IMR-90 (cell line): ENCODE results near the gene RNF128. TPM values are rescaled to one million over a fixed set of nuclear protein-coding genes. Genes with fewer than 3 reads are reported as not detected.

Source experiments
- ATAC-seq: fragments of 200-7000 bp; cut with Tn5 transposase; 2 replicates; pipeline ENCODE4 v1.9.1; 2020; ENCODE audit warnings: low read depth, mild to moderate bottlenecking, moderate library complexity
- BruUV-seq: library from RNA; stranded (reverse); fragments of 400-500 nt; replicated peaks from 2 replicates; lab custom pipeline; 2021; lab: Mats Ljungman, UMichigan
- CTCF ChIA-PET: fragments of 300-600 bp; formaldehyde crosslinking; extraction: SDS; loops from one replicate; lab custom pipeline; 2021; ENCODE audit warnings: antibody characterized with exemption; lab: Yijun Ruan, JAX
- POLR2A ChIA-PET: fragments of 300-600 bp; sonication (Branson Sonifier 250); formaldehyde crosslinking; loops from one replicate; lab custom pipeline; 2022; ENCODE audit warnings: antibody characterized with exemption; ENCODE audit not compliant: unreplicated experiment; lab: Charles Lee
- DNase-seq: peaks from one replicate; pipeline ENCODE4 v3.0.0; 2013
- H2AFZ ChIP-seq: replicated peaks from 2 replicates; pipeline ENCODE3; 2013; ENCODE audit warnings: low read length, mild to moderate bottlenecking; ENCODE audit not compliant: poor library complexity
- H2AK5ac ChIP-seq: 2 replicates; pipeline ENCODE4 v1.6.1; 2013; ENCODE audit warnings: low read depth, low read length, inconsistent platforms
- H2AK9ac ChIP-seq: replicated peaks from 2 replicates; pipeline ENCODE3; 2013; ENCODE audit warnings: mild to moderate bottlenecking, low read depth, low read length, moderate library complexity; ENCODE audit not compliant: poor library complexity
- H2BK120ac ChIP-seq: 2 replicates; pipeline ENCODE4 v1.6.1; 2013; ENCODE audit warnings: low read depth, low read length, inconsistent platforms
- H2BK15ac ChIP-seq: 3 replicates; pipeline ENCODE4 v1.6.1; 2013; ENCODE audit warnings: low read depth, low read length, inconsistent platforms
- H2BK20ac ChIP-seq: 2 replicates; pipeline ENCODE4 v1.6.1; 2013; ENCODE audit warnings: low read depth, mild to moderate bottlenecking, inconsistent platforms, low read length, moderate library complexity
- H2BK5ac ChIP-seq: 2 replicates; pipeline ENCODE4 v1.6.1; 2013; ENCODE audit warnings: mild to moderate bottlenecking, low read depth, low read length, inconsistent platforms; ENCODE audit not compliant: poor library complexity, severe bottlenecking
- H3K14ac ChIP-seq: replicated peaks from 2 replicates; pipeline ENCODE4 v1.6.1; 2013; ENCODE audit warnings: low read depth, low read length, inconsistent platforms
- H3K18ac ChIP-seq: 2 replicates; pipeline ENCODE4 v1.6.1; 2013; ENCODE audit warnings: low read depth, low read length, control low read depth
- H3K23ac ChIP-seq: 2 replicates; pipeline ENCODE4 v1.6.1; 2013; ENCODE audit warnings: low read depth, low read length, inconsistent platforms
- H3K27ac ChIP-seq: 2 replicates; pipeline ENCODE4 v1.5.1; 2013; ENCODE audit warnings: mild to moderate bottlenecking, control low read depth, low read length; ENCODE audit not compliant: insufficient read depth
- H3K27me3 ChIP-seq: 2 replicates; pipeline ENCODE4 v1.6.1; 2013; ENCODE audit warnings: low read length; ENCODE audit not compliant: control insufficient read depth, insufficient read depth
- H3K36me3 ChIP-seq: 2 replicates; pipeline ENCODE4 v1.6.1; 2013; ENCODE audit warnings: low read length, mixed read lengths; ENCODE audit not compliant: control insufficient read depth, insufficient read depth
- H3K4ac ChIP-seq: 2 replicates; pipeline ENCODE4 v1.6.1; 2013; ENCODE audit warnings: low read depth, low read length, inconsistent platforms
- H3K4me1 ChIP-seq: 2 replicates; pipeline ENCODE4 v1.6.1; 2013; ENCODE audit warnings: low read length, mixed read lengths; ENCODE audit not compliant: control insufficient read depth, insufficient read depth
- H3K4me2 ChIP-seq: 2 replicates; pipeline ENCODE4 v1.6.1; 2013; ENCODE audit warnings: low read depth, mild to moderate bottlenecking, control low read depth, low read length, moderate library complexity
- H3K4me3 ChIP-seq: 2 replicates; pipeline ENCODE4 v1.5.1; 2013; ENCODE audit warnings: low read depth, mild to moderate bottlenecking, control low read depth, low read length, moderate library complexity; ENCODE audit not compliant: insufficient read depth
- H3K56ac ChIP-seq: 2 replicates; pipeline ENCODE4 v1.6.1; 2013; ENCODE audit warnings: low read length, inconsistent platforms; ENCODE audit not compliant: insufficient read depth; ENCODE audit errors: extremely low read depth
- H3K79me1 ChIP-seq, 2 experiments: 2 replicates each; pipeline ENCODE4 v1.6.1; 2013; ENCODE audit warnings: low read length in 2 of 2, inconsistent platforms in 1 of 2, low read depth in 1 of 2
- H3K9ac ChIP-seq: 2 replicates; pipeline ENCODE4 v1.6.1; 2013; ENCODE audit warnings: low read depth, low read length, control low read depth
- H3K9me1 ChIP-seq: 2 replicates; pipeline ENCODE4 v1.6.1; 2013; ENCODE audit warnings: low read length, inconsistent platforms; ENCODE audit not compliant: insufficient read depth
- H3K9me3 ChIP-seq: 2 replicates; pipeline ENCODE4 v1.6.1; 2013; ENCODE audit warnings: low read length; ENCODE audit not compliant: control insufficient read depth, insufficient read depth
- H4K20me1 ChIP-seq: 2 replicates; pipeline ENCODE4 v1.6.1; 2013; ENCODE audit warnings: low read length, inconsistent platforms; ENCODE audit not compliant: insufficient read depth
- H4K5ac ChIP-seq: 2 replicates; pipeline ENCODE4 v1.6.1; 2013; ENCODE audit warnings: mild to moderate bottlenecking, low read depth, low read length, control low read depth
- H4K8ac ChIP-seq, 2 experiments: 2 replicates each; pipeline ENCODE4 v1.6.1; 2013; ENCODE audit warnings: low read depth in 2 of 2, low read length in 2 of 2, control low read depth in 1 of 2, inconsistent platforms in 1 of 2
- H4K91ac ChIP-seq: 2 replicates; pipeline ENCODE4 v1.6.1; 2013; ENCODE audit warnings: low read depth, low read length, inconsistent platforms; ENCODE audit not compliant: insufficient read depth
- BHLHE40 ChIP-seq: fragments of 150-350 bp; IDR thresholded peaks from 2 replicates; pipeline ENCODE4 v1.6.1; 2016; ENCODE audit warnings: mild to moderate bottlenecking, low read depth, low read length
- CEBPB ChIP-seq: IDR thresholded peaks from 2 replicates; pipeline ENCODE4 v1.6.1; 2012; ENCODE audit warnings: low read depth, low read length, improper control_type of control experiment
- CHD1 ChIP-seq: IDR thresholded peaks from 2 replicates; pipeline ENCODE4 v1.6.1; 2012; ENCODE audit warnings: low read depth, low read length, improper control_type of control experiment
- FOS ChIP-seq: fragments of 150-350 bp; IDR thresholded peaks from 2 replicates; pipeline ENCODE4 v1.6.1; 2016; ENCODE audit warnings: low read depth, low read length
- MAZ ChIP-seq: IDR thresholded peaks from 2 replicates; pipeline ENCODE4 v1.6.1; 2012; ENCODE audit warnings: low read depth, mild to moderate bottlenecking, low read length, improper control_type of control experiment, moderate library complexity, borderline replicate concordance
- NFE2L2 ChIP-seq: fragments of 150-350 bp; IDR thresholded peaks from 2 replicates; pipeline ENCODE4 v1.6.1; 2016; ENCODE audit warnings: low read depth, mild to moderate bottlenecking, low read length
- POLR2A ChIP-seq: IDR thresholded peaks from 2 replicates; pipeline ENCODE4 v1.6.1; 2012; ENCODE audit warnings: mild to moderate bottlenecking, low read depth, low read length
- RAD21 ChIP-seq: IDR thresholded peaks from 2 replicates; pipeline ENCODE4 v1.6.1; 2012; ENCODE audit warnings: low read length, improper control_type of control experiment
- RCOR1 ChIP-seq: IDR thresholded peaks from 2 replicates; pipeline ENCODE4 v1.6.1; 2012; ENCODE audit warnings: mild to moderate bottlenecking, low read length, improper control_type of control experiment; ENCODE audit not compliant: insufficient replicate concordance
- RFX5 ChIP-seq: IDR thresholded peaks from 2 replicates; pipeline ENCODE4 v1.8.0; 2012; ENCODE audit warnings: low read depth, mild to moderate bottlenecking, low read length, moderate library complexity
- WGBS, 2 experiments: methylation state at CpG; one replicate each; pipeline versions ENCODE4 v1.1.5 to v1.1.7; 2013; ENCODE audit warnings: missing lambda C conversion rate in 2 of 2; ENCODE audit not compliant: insufficient read length in 1 of 2; ENCODE audit errors: extremely low coverage in 2 of 2; 5-methylcytosine and 5-hydroxymethylcytosine counted together
- dilution Hi-C: fragments of 300-500 bp; cut with HindIII; formaldehyde crosslinking; loops from one replicate; pipeline ENCODE4 v1.14.3; 2018; ENCODE audit warnings: low sequenced_read_pairs; ENCODE audit not compliant: unreplicated experiment
- in situ Hi-C: fragments of 300-500 bp; cut with MboI; formaldehyde crosslinking; loops from 3 replicates; pipeline ENCODE4 v1.14.3; 2019; ENCODE audit warnings: low sequenced_read_pairs, inconsistent platforms, mixed read lengths
- intact Hi-C: fragments of 100-400 bp; cut with micrococcal nuclease; formaldehyde crosslinking; loops from 2 replicates; pipeline ENCODE4 v1.10.0; 2022
- polyA plus RNA-seq, 3 experiments: library from polyadenylated mRNA; depleted of rRNA; stranded (reverse); fragments of >200 nt; gene quantifications; 2 replicates each; pipeline ENCODE4 v1.2.3, GENCODE V29; 2012; ENCODE audit warnings: low replicate concordance in 1 of 3
- total RNA-seq: library from RNA; depleted of rRNA; stranded (reverse); fragments of >200 nt; gene quantifications from 2 replicates; pipeline ENCODE4 v1.2.3, GENCODE V29; 2012
- TF ChIP-seq, protein P1 (sequence below): fragments of 150-350 bp; IDR thresholded peaks from 2 replicates; pipeline ENCODE4 v1.6.1; 2016; ENCODE audit warnings: low read depth, mild to moderate bottlenecking, low read length, moderate library complexity, borderline replicate concordance
- TF ChIP-seq, protein P2 (sequence below): conservative IDR thresholded peaks from 2 replicates; pipeline ENCODE4 v1.5.1; 2012; ENCODE audit warnings: mild to moderate bottlenecking, low read depth, low read length, improper control_type of control experiment

The RNF128 gene
- total and polyA plus RNA-seq, 2 of the 4 experiments (the other 2 are of a cell fraction): 3.0 to 4.8 TPM

DNA sequence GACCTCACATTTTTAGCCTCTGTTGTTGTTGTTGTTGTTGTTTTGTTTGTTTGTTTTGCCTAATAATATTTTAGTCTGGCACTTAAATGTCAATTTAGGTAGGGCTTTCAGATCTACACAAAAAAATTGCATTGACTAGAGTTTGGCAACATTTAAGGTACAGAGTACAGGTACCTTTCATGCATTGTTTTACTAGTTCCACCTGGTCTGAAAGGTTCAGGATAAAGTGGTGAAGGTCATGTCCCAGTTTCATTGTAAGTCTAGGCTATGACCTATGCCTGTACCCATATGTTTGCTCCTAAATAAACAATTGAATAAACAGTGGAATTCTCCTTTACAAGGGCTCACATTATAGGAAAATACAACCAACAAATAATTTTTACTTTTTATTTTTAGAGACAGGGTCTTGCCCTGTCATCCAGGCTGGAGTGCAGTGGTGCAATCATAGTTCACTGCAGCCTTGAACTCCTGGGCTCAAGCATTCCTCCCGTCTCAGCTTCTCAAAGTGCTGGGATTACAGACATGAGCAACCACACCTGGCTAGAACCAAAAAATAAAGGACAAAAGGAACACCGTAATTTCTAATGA lies 13.8 kb downstream of the RNF128 start:
- Histone ChIP-seq H3K56ac (no peak overlapping the region), H3K9ac (no peak overlapping the region), H3K4ac (no peak overlapping the region), H4K91ac (no peak overlapping the region), H3K4me1 (no peaks in the 10 kb centered on the region), H3K18ac (no peak overlapping the region), H3K79me1 (no peaks in the 10 kb centered on the region), H3K9me1 (no peaks in the 10 kb centered on the region), H2AFZ (no peak overlapping the region), H2BK15ac (no peak overlapping the region), H4K5ac (no peak overlapping the region), H3K9me3 (no peaks in the 10 kb centered on the region), H3K4me2 (no peak overlapping the region), H2BK120ac (no peak overlapping the region), H2AK9ac (no peak overlapping the region), H4K20me1 (no peaks in the 10 kb centered on the region), H3K27ac (no peak overlapping the region), H3K36me3 (no peaks in the 10 kb centered on the region), H3K23ac (no peak overlapping the region), H2AK5ac (no peak overlapping the region), H3K4me3 (no peak overlapping the region), H4K8ac (no peak overlapping the region), H3K14ac (no peak overlapping the region), H2BK5ac (no peak overlapping the region), H2BK20ac (no peak overlapping the region), H3K27me3 (no peaks in the 10 kb centered on the region)
- no peak for ATAC-seq
- BruUV-seq: no TSS peak
- dilution Hi-C loops (no loop called here), intact Hi-C loops (no loop called here), in situ Hi-C loops (no loop called here)
- no peak for TF ChIP-seq NFE2L2
- no peak for TF ChIP-seq BHLHE40
- no peak for TF ChIP-seq CHD1
- TF ChIP-seq CEBPB: no peak
- TF ChIP-seq POLR2A: no peak
- no peak for TF ChIP-seq FOS
- TF ChIP-seq RFX5: no peak
- no peak for TF ChIP-seq RCOR1
- TF ChIP-seq RAD21: no peak
- no peak for TF ChIP-seq MAZ
- TF ChIP-seq, protein P1, sequence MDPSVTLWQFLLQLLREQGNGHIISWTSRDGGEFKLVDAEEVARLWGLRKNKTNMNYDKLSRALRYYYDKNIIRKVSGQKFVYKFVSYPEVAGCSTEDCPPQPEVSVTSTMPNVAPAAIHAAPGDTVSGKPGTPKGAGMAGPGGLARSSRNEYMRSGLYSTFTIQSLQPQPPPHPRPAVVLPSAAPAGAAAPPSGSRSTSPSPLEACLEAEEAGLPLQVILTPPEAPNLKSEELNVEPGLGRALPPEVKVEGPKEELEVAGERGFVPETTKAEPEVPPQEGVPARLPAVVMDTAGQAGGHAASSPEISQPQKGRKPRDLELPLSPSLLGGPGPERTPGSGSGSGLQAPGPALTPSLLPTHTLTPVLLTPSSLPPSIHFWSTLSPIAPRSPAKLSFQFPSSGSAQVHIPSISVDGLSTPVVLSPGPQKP: no peak
- TF ChIP-seq, protein P2, sequence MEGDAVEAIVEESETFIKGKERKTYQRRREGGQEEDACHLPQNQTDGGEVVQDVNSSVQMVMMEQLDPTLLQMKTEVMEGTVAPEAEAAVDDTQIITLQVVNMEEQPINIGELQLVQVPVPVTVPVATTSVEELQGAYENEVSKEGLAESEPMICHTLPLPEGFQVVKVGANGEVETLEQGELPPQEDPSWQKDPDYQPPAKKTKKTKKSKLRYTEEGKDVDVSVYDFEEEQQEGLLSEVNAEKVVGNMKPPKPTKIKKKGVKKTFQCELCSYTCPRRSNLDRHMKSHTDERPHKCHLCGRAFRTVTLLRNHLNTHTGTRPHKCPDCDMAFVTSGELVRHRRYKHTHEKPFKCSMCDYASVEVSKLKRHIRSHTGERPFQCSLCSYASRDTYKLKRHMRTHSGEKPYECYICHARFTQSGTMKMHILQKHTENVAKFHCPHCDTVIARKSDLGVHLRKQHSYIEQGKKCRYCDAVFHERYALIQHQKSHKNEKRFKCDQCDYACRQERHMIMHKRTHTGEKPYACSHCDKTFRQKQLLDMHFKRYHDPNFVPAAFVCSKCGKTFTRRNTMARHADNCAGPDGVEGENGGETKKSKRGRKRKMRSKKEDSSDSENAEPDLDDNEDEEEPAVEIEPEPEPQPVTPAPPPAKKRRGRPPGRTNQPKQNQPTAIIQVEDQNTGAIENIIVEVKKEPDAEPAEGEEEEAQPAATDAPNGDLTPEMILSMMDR: no peak
- no peak for DNase-seq
- WGBS, 2 experiments: no CpG with 5 or more reads among the region's 2 CpGs
- CTCF ChIA-PET: no interaction called here
- POLR2A ChIA-PET: no interaction called here
